H1 (cell line): ENCODE measurements around the gene BBS4. TPM values are rescaled to one million over a fixed set of nuclear protein-coding genes. Genes with fewer than 3 reads are reported as not detected.

Experiments used
- BACH1 ChIP-seq: IDR thresholded peaks from 2 replicates; pipeline ENCODE4 v1.6.1; 2012; ENCODE audit warnings: low read length, improper control_type of control experiment
- JUND ChIP-seq: IDR thresholded peaks from 2 replicates; pipeline ENCODE4 v1.6.1; 2011; ENCODE audit warnings: mild to moderate bottlenecking, improper control_type of control experiment, low read length
- RAD21 ChIP-seq, 2 experiments: IDR thresholded peaks in 1 of 2; conservative IDR thresholded peaks in 1 of 2; 2 replicates each; pipeline ENCODE4 v1.6.1; 2011; ENCODE audit warnings: low read depth in 2 of 2, low read length in 2 of 2, improper control_type of control experiment in 1 of 2, inconsistent platforms in 1 of 2, mild to moderate bottlenecking in 1 of 2, moderate library complexity in 1 of 2
- SAP30 ChIP-seq: fragments of 300-600 bp; sonication (generic); IDR thresholded peaks from 2 replicates; pipeline ENCODE4 v1.7.1; 2012; ENCODE audit warnings: low read length, moderate library complexity, mild to moderate bottlenecking, inconsistent platforms; ENCODE audit not compliant: insufficient read depth, insufficient replicate concordance
- TCF12 ChIP-seq: IDR thresholded peaks from 2 replicates; pipeline ENCODE4 v1.6.1; 2011; ENCODE audit warnings: low read depth, mild to moderate bottlenecking, low read length
- polyA plus RNA-seq, 7 experiments: library from polyadenylated mRNA; depleted of rRNA in 3 of 7; stranded (reverse) in 5 of 7; unstranded in 2 of 7; fragments of >200 nt in 5 of 7; fragments of 200-250 nt in 2 of 7; gene quantifications; 1 replicate in 5 of 7; 2 replicates in 1 of 7; 4 replicates in 1 of 7; pipeline versions ENCODE4 v1.2.1 to v1.2.3, GENCODE V29; 2011 to 2013; ENCODE audit warnings: missing spikeins in 2 of 7, mixed read lengths in 2 of 7
- total RNA-seq: library from RNA; stranded (reverse); fragmentation: NEBNext Ultra II Directional; extraction: Animal tissue kit (Norgen Biotek cat#: 25700); gene quantifications from 2 replicates; pipeline ENCODE4 v1.2.1, GENCODE V29; 2021
- TF ChIP-seq, protein P1 (sequence below): IDR thresholded peaks from 2 replicates; pipeline ENCODE4 v1.6.1; 2012; ENCODE audit warnings: inconsistent platforms

The BBS4 gene
- total and polyA plus RNA-seq, 2 of the 8 experiments (the other 6 are each of a cell fraction or from before 2014, with no cell fraction given), result 17.4 to 24.1 TPM

DNA sequence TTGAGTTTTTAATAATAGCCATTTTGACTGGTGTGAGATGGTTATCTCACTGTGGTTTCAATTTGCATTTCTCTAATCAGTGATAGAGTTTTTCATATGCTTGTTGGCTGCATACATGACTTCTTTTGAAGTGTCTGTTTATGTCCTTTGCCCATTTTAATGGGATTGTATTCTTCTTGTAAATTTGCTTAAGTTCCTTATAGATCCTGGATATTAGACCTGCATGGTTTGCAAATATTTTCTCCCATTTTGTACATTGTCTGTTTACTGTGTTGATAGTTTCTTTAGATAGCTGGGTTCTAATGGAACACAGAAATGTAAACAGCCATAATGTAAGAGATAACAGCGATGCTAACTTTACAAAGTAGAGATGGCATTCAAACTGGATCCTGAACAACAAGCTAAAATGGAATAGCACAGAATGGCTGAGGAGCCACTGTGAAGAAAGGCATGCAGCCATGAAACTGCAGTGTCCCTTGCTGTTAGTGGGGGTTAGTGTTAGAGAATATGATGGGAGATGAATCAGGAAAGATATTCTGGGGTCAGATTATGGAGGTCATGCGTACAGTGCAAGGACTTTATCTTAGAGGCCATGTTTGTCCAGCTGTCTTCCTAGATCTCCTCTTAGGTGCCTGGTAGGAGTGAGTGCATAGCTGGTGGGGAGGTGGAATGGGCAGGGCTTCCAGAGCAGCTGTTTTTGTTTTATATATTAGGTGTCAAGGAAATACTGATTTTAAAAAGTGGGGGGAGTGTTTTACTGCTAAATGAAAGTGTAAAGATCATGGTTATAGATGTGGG, 48.1 kb downstream of the BBS4 start (continued):
- TF ChIP-seq RAD21 (IDR thresholded peaks at IDR 0.05 in 1 of 2, conservative IDR thresholded peaks at IDR 0.05 in 1 of 2; ENCODE audit: low read depth in 2 of 2, low read length in 2 of 2) (no peak), BACH1 (no peak), TCF12 (no peak), SAP30 (no peak), JUND (no peak)
- TF ChIP-seq, protein P1, sequence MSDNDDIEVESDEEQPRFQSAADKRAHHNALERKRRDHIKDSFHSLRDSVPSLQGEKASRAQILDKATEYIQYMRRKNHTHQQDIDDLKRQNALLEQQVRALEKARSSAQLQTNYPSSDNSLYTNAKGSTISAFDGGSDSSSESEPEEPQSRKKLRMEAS, result no peak
- TF ChIP-seq, all 59 proteins: peak for 0
